Measurements from ENCODE around the gene CELF3. TPM values are rescaled to one million over a fixed set of nuclear protein-coding genes. Genes with fewer than 3 reads are reported as not detected.

The CELF3 gene
- polyA plus RNA-seq (2013, experiment 1 of 2) = 0.24 TPM
- 0.17 TPM for polyA plus RNA-seq (2013, experiment 2 of 2)

- no peak within 1 kb of the TSS for H3K18ac ChIP-seq (ENCODE audit: low read length)
- H3K4me2 ChIP-seq (ENCODE audit: low read length) = peak within 1 kb of the TSS; percentile 47
- peak; percentile 85 for DNase-seq
- no peak within 1 kb of the TSS for H4K5ac ChIP-seq (ENCODE audit: low read length)
- H3K27me3 ChIP-seq (ENCODE audit: insufficient read depth, low read length, poor library complexity) = peaks cover 8% of the 10 kb centered on the region
- no peak within 1 kb of the TSS for H2BK120ac ChIP-seq (ENCODE audit: low read depth, low read length)
- no peak within 1 kb of the TSS for H3K27ac ChIP-seq (ENCODE audit: low read depth, low read length)
- H3K4ac ChIP-seq (ENCODE audit: low read depth, low read length) = no peak within 1 kb of the TSS
- H3K36me3 ChIP-seq (ENCODE audit: control insufficient read depth, insufficient read depth, low read length) = no peaks in the 10 kb centered on the region
- H3K23ac ChIP-seq (ENCODE audit: low read length) = no peak within 1 kb of the TSS
- no peak within 1 kb of the TSS for H4K8ac ChIP-seq (ENCODE audit: low read depth, low read length)
- H3K79me1 ChIP-seq (ENCODE audit: low read length) = no peaks in the 10 kb centered on the region
- no peak within 1 kb of the TSS for H2BK15ac ChIP-seq (replicated peaks; ENCODE audit: low read depth)
- no peak within 1 kb of the TSS for H3K4me3 ChIP-seq (ENCODE audit: low read length)
- no peak within 1 kb of the TSS for H3K56ac ChIP-seq (ENCODE audit: low read length)
- H3K4me1 ChIP-seq (ENCODE audit: control insufficient read depth, low read depth, low read length) = peaks cover 2% of the 10 kb centered on the region
- no peak within 1 kb of the TSS for H2AK5ac ChIP-seq (ENCODE audit: low read length)
- WGBS (ENCODE audit: extremely low coverage, insufficient coverage, low lambda C conversion rate) = no CpG with 5 or more reads among the region's 27 CpGs
- no peaks in the 10 kb centered on the region for H3K79me2 ChIP-seq (ENCODE audit: control insufficient read depth, insufficient read depth, low read length)
- H3K9ac ChIP-seq (ENCODE audit: low read length) = no peak within 1 kb of the TSS
- H2BK5ac ChIP-seq (ENCODE audit: low read length) = no peak within 1 kb of the TSS
Measured at GRCh38 chr1:151716771-151717631, at the start of gene CELF3. Gene CELF3 (minus strand): TSS chr1:151716803. CDS start chr1:151716020, 783 bp downstream.

- Histone ChIP-seq H3K79me1 (ENCODE audit: low read length) (peaks cover 4% of the 10 kb centered on the region), H2AK5ac (ENCODE audit: low read length) (no peak overlapping the region), H3K4me1 (ENCODE audit: control insufficient read depth, low read depth, low read length) (peaks cover 2% of the 10 kb centered on the region), H3K4me2 (ENCODE audit: low read length) (peak overlapping the region; percentile 75), H3K79me2 (ENCODE audit: control insufficient read depth, insufficient read depth, low read length) (no peaks in the 10 kb centered on the region), H2BK120ac (ENCODE audit: low read depth, low read length) (no peak overlapping the region), H3K27ac (ENCODE audit: low read depth, low read length) (no peak overlapping the region), H3K9ac (ENCODE audit: low read length) (peak overlapping the region; percentile 93), H3K4me3 (ENCODE audit: low read length) (no peak overlapping the region), H2BK15ac (replicated peaks; ENCODE audit: low read depth) (no peak overlapping the region), H4K5ac (ENCODE audit: low read length) (peak overlapping the region; percentile 100), H3K18ac (ENCODE audit: low read length) (no peak overlapping the region), H3K4ac (ENCODE audit: low read depth, low read length) (no peak overlapping the region), H3K36me3 (ENCODE audit: control insufficient read depth, insufficient read depth, low read length) (peaks cover 8% of the 10 kb centered on the region), H3K27me3 (ENCODE audit: insufficient read depth, low read length, poor library complexity) (no peaks in the 10 kb centered on the region), H3K56ac (ENCODE audit: low read length) (peak overlapping the region; percentile 92), H3K23ac (ENCODE audit: low read length) (no peak overlapping the region), H2BK5ac (ENCODE audit: low read length) (no peak overlapping the region), H4K8ac (ENCODE audit: low read depth, low read length) (peak overlapping the region; percentile 88)
- no peak for DNase-seq
- WGBS (ENCODE audit: extremely low coverage, insufficient coverage, low lambda C conversion rate) = 100% methylated on average over 2 of the region's 10 CpGs
Measured at GRCh38 chr1:151763990-151764389, 47.4 kb upstream of the CELF3 start.

GRCh38 chr1:151762941-151763921, 46.6 kb upstream of the CELF3 start, which contains the start of gene MRPL9:
Gene MRPL9 (minus strand): TSS chr1:151763496. CDS start chr1:151763479, 17 bp downstream.
- H4K8ac ChIP-seq (ENCODE audit: low read depth, low read length) = peak within 1 kb of the TSS; percentile 88
- H2AK5ac ChIP-seq (ENCODE audit: low read length) = no peak within 1 kb of the TSS
- H3K9ac ChIP-seq (ENCODE audit: low read length) = peak within 1 kb of the TSS; percentile 93
- H3K79me1 ChIP-seq (ENCODE audit: low read length) = peaks cover 4% of the 10 kb centered on the region
- H3K4me3 ChIP-seq (ENCODE audit: low read length) = peak within 1 kb of the TSS; percentile 97
- H3K27me3 ChIP-seq (ENCODE audit: insufficient read depth, low read length, poor library complexity) = no peaks in the 10 kb centered on the region
- peak within 1 kb of the TSS; percentile 100 for H4K5ac ChIP-seq (ENCODE audit: low read length)
- no peak within 1 kb of the TSS for H3K23ac ChIP-seq (ENCODE audit: low read length)
- peaks cover 8% of the 10 kb centered on the region for H3K36me3 ChIP-seq (ENCODE audit: control insufficient read depth, insufficient read depth, low read length)
- H2BK5ac ChIP-seq (ENCODE audit: low read length) = peak within 1 kb of the TSS; percentile 65
- H3K56ac ChIP-seq (ENCODE audit: low read length) = peak within 1 kb of the TSS; percentile 97
- peak within 1 kb of the TSS; percentile 92 for H3K18ac ChIP-seq (ENCODE audit: low read length)
- H3K4me2 ChIP-seq (ENCODE audit: low read length) = peak within 1 kb of the TSS; percentile 84
- DNase-seq = peak; percentile 88
- peaks cover 2% of the 10 kb centered on the region for H3K4me1 ChIP-seq (ENCODE audit: control insufficient read depth, low read depth, low read length)
- H3K79me2 ChIP-seq (ENCODE audit: control insufficient read depth, insufficient read depth, low read length) = no peaks in the 10 kb centered on the region
- peak within 1 kb of the TSS; percentile 42 for H3K27ac ChIP-seq (ENCODE audit: low read depth, low read length)
- H2BK15ac ChIP-seq (replicated peaks; ENCODE audit: low read depth) = no peak within 1 kb of the TSS
- peak within 1 kb of the TSS; percentile 89 for H3K4ac ChIP-seq (ENCODE audit: low read depth, low read length)
- H2BK120ac ChIP-seq (ENCODE audit: low read depth, low read length) = no peak within 1 kb of the TSS
- WGBS (ENCODE audit: extremely low coverage, insufficient coverage, low lambda C conversion rate) = no CpG with 5 or more reads among the region's 68 CpGs

GRCh38 chr1:151760597-151761385, 44.2 kb upstream of the CELF3 start:
- no peak overlapping the region for H2BK120ac ChIP-seq (ENCODE audit: low read depth, low read length)
- no peak for DNase-seq
- no peak overlapping the region for H4K8ac ChIP-seq (ENCODE audit: low read depth, low read length)
- H3K4me3 ChIP-seq (ENCODE audit: low read length) = no peak overlapping the region
- no peaks in the 10 kb centered on the region for H3K79me2 ChIP-seq (ENCODE audit: control insufficient read depth, insufficient read depth, low read length)
- no CpG with 5 or more reads among the region's 7 CpGs for WGBS (ENCODE audit: extremely low coverage, insufficient coverage, low lambda C conversion rate)
- peaks cover 11% of the 10 kb centered on the region for H3K36me3 ChIP-seq (ENCODE audit: control insufficient read depth, insufficient read depth, low read length)
- H3K4ac ChIP-seq (ENCODE audit: low read depth, low read length) = no peak overlapping the region
- H3K18ac ChIP-seq (ENCODE audit: low read length) = no peak overlapping the region
- no peak overlapping the region for H3K56ac ChIP-seq (ENCODE audit: low read length)
- no peak overlapping the region for H3K27ac ChIP-seq (ENCODE audit: low read depth, low read length)
- H3K27me3 ChIP-seq (ENCODE audit: insufficient read depth, low read length, poor library complexity) = no peaks in the 10 kb centered on the region
- no peak overlapping the region for H3K23ac ChIP-seq (ENCODE audit: low read length)
- peaks cover 4% of the 10 kb centered on the region for H3K79me1 ChIP-seq (ENCODE audit: low read length)
- H2BK5ac ChIP-seq (ENCODE audit: low read length) = no peak overlapping the region
- no peak overlapping the region for H4K5ac ChIP-seq (ENCODE audit: low read length)
- no peak overlapping the region for H3K9ac ChIP-seq (ENCODE audit: low read length)
- H3K4me2 ChIP-seq (ENCODE audit: low read length) = no peak overlapping the region
- no peak overlapping the region for H2AK5ac ChIP-seq (ENCODE audit: low read length)
- H3K4me1 ChIP-seq (ENCODE audit: control insufficient read depth, low read depth, low read length) = peaks cover 2% of the 10 kb centered on the region
- no peak overlapping the region for H2BK15ac ChIP-seq (replicated peaks; ENCODE audit: low read depth)

GRCh38 chr1:151759241-151759640, 42.6 kb upstream of the CELF3 start:
- Histone ChIP-seq H4K8ac (ENCODE audit: low read depth, low read length) (no peak overlapping the region), H3K27me3 (ENCODE audit: insufficient read depth, low read length, poor library complexity) (no peaks in the 10 kb centered on the region), H3K9ac (ENCODE audit: low read length) (no peak overlapping the region), H3K18ac (ENCODE audit: low read length) (no peak overlapping the region), H2BK15ac (replicated peaks; ENCODE audit: low read depth) (no peak overlapping the region), H3K4me3 (ENCODE audit: low read length) (no peak overlapping the region), H3K27ac (ENCODE audit: low read depth, low read length) (no peak overlapping the region), H3K4ac (ENCODE audit: low read depth, low read length) (no peak overlapping the region), H4K5ac (ENCODE audit: low read length) (no peak overlapping the region), H3K56ac (ENCODE audit: low read length) (no peak overlapping the region), H3K79me2 (ENCODE audit: control insufficient read depth, insufficient read depth, low read length) (no peaks in the 10 kb centered on the region), H3K4me2 (ENCODE audit: low read length) (no peak overlapping the region), H3K79me1 (ENCODE audit: low read length) (peaks cover 4% of the 10 kb centered on the region), H3K36me3 (ENCODE audit: control insufficient read depth, insufficient read depth, low read length) (peaks cover 11% of the 10 kb centered on the region), H3K4me1 (ENCODE audit: control insufficient read depth, low read depth, low read length) (peaks cover 2% of the 10 kb centered on the region), H2BK5ac (ENCODE audit: low read length) (no peak overlapping the region), H2BK120ac (ENCODE audit: low read depth, low read length) (no peak overlapping the region), H2AK5ac (ENCODE audit: low read length) (no peak overlapping the region), H3K23ac (ENCODE audit: low read length) (no peak overlapping the region)
- no peak for DNase-seq
